Gastroesophageal sphincter (tissue), 3 donors: ENCODE data around the gene CFHR5.

Source experiments
- CTCF ChIP-seq, 4 experiments: fragments of 200-600 bp in 2 of 4; fragments of 450-650 bp in 2 of 4; sonication (generic) in 1 of 4; IDR thresholded peaks; one replicate each; pipeline ENCODE4 v1.5.1; 2017 to 2019; ENCODE audit warnings: antibody characterized with exemption in 4 of 4, mild to moderate bottlenecking in 2 of 4, moderate library complexity in 2 of 4
- POLR2A ChIP-seq, 2 donors: fragments of 450-650 bp; IDR thresholded peaks; one replicate each; pipeline ENCODE4 v1.6.1; 2017; ENCODE audit warnings: antibody characterized with exemption in 2 of 2, mild to moderate bottlenecking in 2 of 2, moderate library complexity in 1 of 2

DNA sequence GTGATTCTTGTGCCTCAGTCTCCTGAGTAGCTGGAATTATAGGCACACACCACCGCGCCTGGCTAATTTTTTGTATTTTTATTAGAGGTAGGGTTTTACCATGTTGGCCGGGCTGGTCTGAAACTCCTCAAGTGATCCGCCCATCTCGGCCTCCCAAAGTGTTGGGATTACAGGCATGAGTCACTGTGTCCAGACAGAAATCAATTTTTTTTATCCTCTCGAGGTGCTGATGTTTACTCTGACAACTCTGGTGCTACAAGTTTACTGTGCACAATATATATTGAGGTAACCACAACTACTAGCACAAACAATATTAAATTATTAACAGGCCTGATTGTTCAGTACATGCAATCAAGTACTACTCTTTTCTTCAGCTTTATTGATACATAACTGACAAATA is 50.0 kb downstream of the CFHR5 start:
- TF ChIP-seq CTCF (IDR thresholded peaks at IDR 0.05), result no peak
- TF ChIP-seq POLR2A (IDR thresholded peaks at IDR 0.05), result no peak
